WTC11 (cell line): ENCODE data around the gene TLE4. TPM values are rescaled to one million over a fixed set of nuclear protein-coding genes. Genes with fewer than 3 reads are reported as not detected.

Experiments used
- ATAC-seq: fragments of 200-7000 bp; cut with Tn5 transposase; 2 replicates; pipeline ENCODE4 v1.10.0; 2021; ENCODE audit warnings: mild to moderate bottlenecking, moderate library complexity
- CTCF ChIA-PET: fragments of 300-600 bp; sonication (Branson Sonifier 250); formaldehyde crosslinking; loops from one replicate; lab custom pipeline; 2021; ENCODE audit warnings: antibody characterized with exemption; lab: Charles Lee
- POLR2A ChIA-PET: fragments of 350-600 bp; sonication (Branson Sonifier 250); formaldehyde crosslinking; loops from one replicate; lab custom pipeline; 2021; ENCODE audit warnings: antibody characterized with exemption; lab: Charles Lee
- DNase-seq: peaks from one replicate; pipeline ENCODE4 v3.0.0; 2021; ENCODE audit warnings: low spot score
- H3K27ac Mint-ChIP-seq: 2 replicates; pipeline ENCODE4 v1.8.0; 2021; ENCODE audit warnings: mixed read lengths
- H3K27me3 Mint-ChIP-seq: 2 replicates; pipeline ENCODE4 v1.8.0; 2021; ENCODE audit warnings: low read depth, mild to moderate bottlenecking, moderate library complexity, mixed read lengths
- H3K36me3 Mint-ChIP-seq: 2 replicates; pipeline ENCODE4 v1.8.0; 2021; ENCODE audit warnings: mixed read lengths
- H3K4me1 Mint-ChIP-seq: 2 replicates; pipeline ENCODE4 v1.8.0; 2022; ENCODE audit warnings: mixed read lengths
- H3K4me3 Mint-ChIP-seq: 2 replicates; pipeline ENCODE4 v1.8.0; 2021; ENCODE audit warnings: mild to moderate bottlenecking, moderate library complexity, mixed read lengths
- H3K9me3 Mint-ChIP-seq: 2 replicates; pipeline ENCODE4 v1.8.0; 2021; ENCODE audit warnings: mixed read lengths
- CBFB ChIP-seq: sonication (generic); formaldehyde crosslinking; IDR thresholded peaks from 2 replicates; pipeline ENCODE4 v1.8.1; 2022; ENCODE audit warnings: mild to moderate bottlenecking, low read depth, missing genetic modification reagents
- CREM ChIP-seq: sonication (generic); formaldehyde crosslinking; IDR thresholded peaks from 2 replicates; pipeline ENCODE4 v1.8.1; 2022; ENCODE audit warnings: mild to moderate bottlenecking, missing genetic modification reagents, moderate library complexity
- FOXK1 ChIP-seq: sonication (generic); formaldehyde crosslinking; IDR thresholded peaks from 2 replicates; pipeline ENCODE4 v1.8.0; 2022; ENCODE audit warnings: mild to moderate bottlenecking, moderate library complexity, missing genetic modification reagents
- JAZF1 ChIP-seq: fragments of 250-450 bp; sonication (Bioruptor Pico); IDR thresholded peaks from 2 replicates; pipeline ENCODE4 v1.9.0; 2021; ENCODE audit warnings: moderate library complexity, mild to moderate bottlenecking, inconsistent platforms
- JUN ChIP-seq: sonication (generic); formaldehyde crosslinking; IDR thresholded peaks from 2 replicates; pipeline ENCODE4 v1.8.0; 2023; ENCODE audit warnings: mild to moderate bottlenecking, missing genetic modification reagents
- KAT7 ChIP-seq: sonication (generic); formaldehyde crosslinking; IDR thresholded peaks from 2 replicates; pipeline ENCODE4 v1.8.1; 2023; ENCODE audit warnings: missing genetic modification reagents, mild to moderate bottlenecking, borderline replicate concordance
- MXD4 ChIP-seq: fragments of 250-450 bp; sonication (Bioruptor Pico); IDR thresholded peaks from 2 replicates; pipeline ENCODE4 v1.8.0; 2021; ENCODE audit warnings: mild to moderate bottlenecking, moderate library complexity, borderline replicate concordance
- NFATC4 ChIP-seq: fragments of 250-450 bp; sonication (Bioruptor Pico); IDR thresholded peaks from 2 replicates; pipeline ENCODE4 v1.9.0; 2021; ENCODE audit warnings: mild to moderate bottlenecking
- RELA ChIP-seq: sonication (generic); formaldehyde crosslinking; IDR thresholded peaks from 2 replicates; pipeline ENCODE4 v1.8.1; 2022; ENCODE audit warnings: missing genetic modification reagents, mild to moderate bottlenecking, borderline replicate concordance
- SMAD4 ChIP-seq: sonication (generic); formaldehyde crosslinking; IDR thresholded peaks from 2 replicates; pipeline ENCODE4 v1.8.0; 2022; ENCODE audit warnings: mild to moderate bottlenecking, missing genetic modification reagents
- TP53 ChIP-seq: sonication (generic); formaldehyde crosslinking; IDR thresholded peaks from 2 replicates; pipeline ENCODE4 v1.8.1; 2023; ENCODE audit warnings: mild to moderate bottlenecking, missing genetic modification reagents
- ZNF219 ChIP-seq: sonication (generic); formaldehyde crosslinking; IDR thresholded peaks from 2 replicates; pipeline ENCODE4 v1.8.0; 2023; ENCODE audit warnings: missing genetic modification reagents, mild to moderate bottlenecking, borderline replicate concordance
- total RNA-seq: library from RNA; stranded (reverse); gene quantifications from 3 replicates; pipeline ENCODE4 v1.2.3, GENCODE V29; 2021
- TF ChIP-seq, protein P1 (sequence below): sonication (generic); formaldehyde crosslinking; IDR thresholded peaks from 2 replicates; pipeline ENCODE4 v1.8.1; 2023; ENCODE audit warnings: mild to moderate bottlenecking, missing genetic modification reagents, moderate library complexity
- TF ChIP-seq, protein P2 (sequence below): sonication (generic); formaldehyde crosslinking; IDR thresholded peaks from 2 replicates; pipeline ENCODE4 v1.8.1; 2022; ENCODE audit warnings: mild to moderate bottlenecking, missing genetic modification reagents, moderate library complexity, borderline replicate concordance
- TF ChIP-seq, protein P3 (sequence below): sonication (generic); formaldehyde crosslinking; IDR thresholded peaks from 2 replicates; pipeline ENCODE4 v1.8.1; 2023; ENCODE audit warnings: mild to moderate bottlenecking, missing genetic modification reagents, moderate library complexity
- TF ChIP-seq, protein P4 (sequence below): sonication (generic); formaldehyde crosslinking; IDR thresholded peaks from 2 replicates; pipeline ENCODE4 v1.8.0; 2023; ENCODE audit warnings: missing genetic modification reagents, mild to moderate bottlenecking, borderline replicate concordance
- TF ChIP-seq, protein P5 (sequence below): sonication (generic); formaldehyde crosslinking; IDR thresholded peaks from 2 replicates; pipeline ENCODE4 v1.8.0; 2022; ENCODE audit warnings: mild to moderate bottlenecking, missing genetic modification reagents
- TF ChIP-seq, protein P6 (sequence below): fragments of 250-450 bp; sonication (Bioruptor Pico); IDR thresholded peaks from 2 replicates; pipeline ENCODE4 v1.8.0; 2021; ENCODE audit warnings: mild to moderate bottlenecking

The TLE4 gene
- total RNA-seq, 1 experiment from 2014 or later = 48.1 TPM

DNA sequence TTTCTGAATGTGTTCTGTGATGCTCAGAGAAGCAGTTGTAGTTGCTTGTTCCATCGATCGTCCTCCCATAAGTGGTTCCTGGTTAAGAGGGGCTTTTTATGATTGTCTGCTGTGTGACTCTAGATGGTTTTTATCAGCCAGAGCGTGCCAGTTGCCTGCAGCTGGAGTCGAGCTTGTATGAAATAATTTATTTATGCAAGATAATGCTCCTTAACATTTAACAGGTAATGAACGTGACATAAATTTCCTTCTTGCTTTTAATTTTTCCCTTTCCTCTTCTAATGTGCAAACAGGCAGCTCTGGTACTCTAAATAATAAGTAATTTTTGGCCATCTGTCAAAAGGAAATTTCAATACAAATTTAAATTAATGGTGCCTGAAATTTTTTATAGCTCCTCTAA is 84.4 kb downstream of the TLE4 start:
- Mint-ChIP-seq H3K36me3 (peaks cover 11% of the 10 kb centered on the region), H3K4me3 (no peak overlapping the region), H3K27ac (no peak overlapping the region), H3K4me1 (peaks cover 31% of the 10 kb centered on the region), H3K27me3 (no peaks in the 10 kb centered on the region), H3K9me3 (no peaks in the 10 kb centered on the region)
- DNase-seq (no peak), ATAC-seq (no peak)
- POLR2A ChIA-PET = no interaction called here
- CTCF ChIA-PET = no interaction called here
- TF ChIP-seq, protein P1, sequence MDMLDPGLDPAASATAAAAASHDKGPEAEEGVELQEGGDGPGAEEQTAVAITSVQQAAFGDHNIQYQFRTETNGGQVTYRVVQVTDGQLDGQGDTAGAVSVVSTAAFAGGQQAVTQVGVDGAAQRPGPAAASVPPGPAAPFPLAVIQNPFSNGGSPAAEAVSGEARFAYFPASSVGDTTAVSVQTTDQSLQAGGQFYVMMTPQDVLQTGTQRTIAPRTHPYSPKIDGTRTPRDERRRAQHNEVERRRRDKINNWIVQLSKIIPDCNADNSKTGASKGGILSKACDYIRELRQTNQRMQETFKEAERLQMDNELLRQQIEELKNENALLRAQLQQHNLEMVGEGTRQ (CRISPR knock-in tag) = no peak
- no peak for TF ChIP-seq FOXK1 (CRISPR knock-in tag)
- TF ChIP-seq CBFB (CRISPR knock-in tag) = no peak
- no peak for TF ChIP-seq ZNF219 (CRISPR knock-in tag)
- TF ChIP-seq TP53 (CRISPR knock-in tag) = no peak
- TF ChIP-seq, protein P2, sequence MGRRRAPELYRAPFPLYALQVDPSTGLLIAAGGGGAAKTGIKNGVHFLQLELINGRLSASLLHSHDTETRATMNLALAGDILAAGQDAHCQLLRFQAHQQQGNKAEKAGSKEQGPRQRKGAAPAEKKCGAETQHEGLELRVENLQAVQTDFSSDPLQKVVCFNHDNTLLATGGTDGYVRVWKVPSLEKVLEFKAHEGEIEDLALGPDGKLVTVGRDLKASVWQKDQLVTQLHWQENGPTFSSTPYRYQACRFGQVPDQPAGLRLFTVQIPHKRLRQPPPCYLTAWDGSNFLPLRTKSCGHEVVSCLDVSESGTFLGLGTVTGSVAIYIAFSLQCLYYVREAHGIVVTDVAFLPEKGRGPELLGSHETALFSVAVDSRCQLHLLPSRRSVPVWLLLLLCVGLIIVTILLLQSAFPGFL (CRISPR knock-in tag) = no peak
- TF ChIP-seq, protein P3, sequence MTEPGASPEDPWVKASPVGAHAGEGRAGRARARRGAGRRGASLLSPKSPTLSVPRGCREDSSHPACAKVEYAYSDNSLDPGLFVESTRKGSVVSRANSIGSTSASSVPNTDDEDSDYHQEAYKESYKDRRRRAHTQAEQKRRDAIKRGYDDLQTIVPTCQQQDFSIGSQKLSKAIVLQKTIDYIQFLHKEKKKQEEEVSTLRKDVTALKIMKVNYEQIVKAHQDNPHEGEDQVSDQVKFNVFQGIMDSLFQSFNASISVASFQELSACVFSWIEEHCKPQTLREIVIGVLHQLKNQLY (CRISPR knock-in tag) = no peak
- TF ChIP-seq JAZF1 = no peak
- no peak for TF ChIP-seq JUN (CRISPR knock-in tag)
- TF ChIP-seq, protein P4, sequence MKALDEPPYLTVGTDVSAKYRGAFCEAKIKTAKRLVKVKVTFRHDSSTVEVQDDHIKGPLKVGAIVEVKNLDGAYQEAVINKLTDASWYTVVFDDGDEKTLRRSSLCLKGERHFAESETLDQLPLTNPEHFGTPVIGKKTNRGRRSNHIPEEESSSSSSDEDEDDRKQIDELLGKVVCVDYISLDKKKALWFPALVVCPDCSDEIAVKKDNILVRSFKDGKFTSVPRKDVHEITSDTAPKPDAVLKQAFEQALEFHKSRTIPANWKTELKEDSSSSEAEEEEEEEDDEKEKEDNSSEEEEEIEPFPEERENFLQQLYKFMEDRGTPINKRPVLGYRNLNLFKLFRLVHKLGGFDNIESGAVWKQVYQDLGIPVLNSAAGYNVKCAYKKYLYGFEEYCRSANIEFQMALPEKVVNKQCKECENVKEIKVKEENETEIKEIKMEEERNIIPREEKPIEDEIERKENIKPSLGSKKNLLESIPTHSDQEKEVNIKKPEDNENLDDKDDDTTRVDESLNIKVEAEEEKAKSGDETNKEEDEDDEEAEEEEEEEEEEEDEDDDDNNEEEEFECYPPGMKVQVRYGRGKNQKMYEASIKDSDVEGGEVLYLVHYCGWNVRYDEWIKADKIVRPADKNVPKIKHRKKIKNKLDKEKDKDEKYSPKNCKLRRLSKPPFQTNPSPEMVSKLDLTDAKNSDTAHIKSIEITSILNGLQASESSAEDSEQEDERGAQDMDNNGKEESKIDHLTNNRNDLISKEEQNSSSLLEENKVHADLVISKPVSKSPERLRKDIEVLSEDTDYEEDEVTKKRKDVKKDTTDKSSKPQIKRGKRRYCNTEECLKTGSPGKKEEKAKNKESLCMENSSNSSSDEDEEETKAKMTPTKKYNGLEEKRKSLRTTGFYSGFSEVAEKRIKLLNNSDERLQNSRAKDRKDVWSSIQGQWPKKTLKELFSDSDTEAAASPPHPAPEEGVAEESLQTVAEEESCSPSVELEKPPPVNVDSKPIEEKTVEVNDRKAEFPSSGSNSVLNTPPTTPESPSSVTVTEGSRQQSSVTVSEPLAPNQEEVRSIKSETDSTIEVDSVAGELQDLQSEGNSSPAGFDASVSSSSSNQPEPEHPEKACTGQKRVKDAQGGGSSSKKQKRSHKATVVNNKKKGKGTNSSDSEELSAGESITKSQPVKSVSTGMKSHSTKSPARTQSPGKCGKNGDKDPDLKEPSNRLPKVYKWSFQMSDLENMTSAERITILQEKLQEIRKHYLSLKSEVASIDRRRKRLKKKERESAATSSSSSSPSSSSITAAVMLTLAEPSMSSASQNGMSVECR = no peak
- TF ChIP-seq, protein P5, sequence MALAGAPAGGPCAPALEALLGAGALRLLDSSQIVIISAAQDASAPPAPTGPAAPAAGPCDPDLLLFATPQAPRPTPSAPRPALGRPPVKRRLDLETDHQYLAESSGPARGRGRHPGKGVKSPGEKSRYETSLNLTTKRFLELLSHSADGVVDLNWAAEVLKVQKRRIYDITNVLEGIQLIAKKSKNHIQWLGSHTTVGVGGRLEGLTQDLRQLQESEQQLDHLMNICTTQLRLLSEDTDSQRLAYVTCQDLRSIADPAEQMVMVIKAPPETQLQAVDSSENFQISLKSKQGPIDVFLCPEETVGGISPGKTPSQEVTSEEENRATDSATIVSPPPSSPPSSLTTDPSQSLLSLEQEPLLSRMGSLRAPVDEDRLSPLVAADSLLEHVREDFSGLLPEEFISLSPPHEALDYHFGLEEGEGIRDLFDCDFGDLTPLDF (CRISPR knock-in tag) = no peak
- no peak for TF ChIP-seq MXD4 (CRISPR knock-in tag)
- no peak for TF ChIP-seq KAT7 (CRISPR knock-in tag)
- TF ChIP-seq, protein P6, sequence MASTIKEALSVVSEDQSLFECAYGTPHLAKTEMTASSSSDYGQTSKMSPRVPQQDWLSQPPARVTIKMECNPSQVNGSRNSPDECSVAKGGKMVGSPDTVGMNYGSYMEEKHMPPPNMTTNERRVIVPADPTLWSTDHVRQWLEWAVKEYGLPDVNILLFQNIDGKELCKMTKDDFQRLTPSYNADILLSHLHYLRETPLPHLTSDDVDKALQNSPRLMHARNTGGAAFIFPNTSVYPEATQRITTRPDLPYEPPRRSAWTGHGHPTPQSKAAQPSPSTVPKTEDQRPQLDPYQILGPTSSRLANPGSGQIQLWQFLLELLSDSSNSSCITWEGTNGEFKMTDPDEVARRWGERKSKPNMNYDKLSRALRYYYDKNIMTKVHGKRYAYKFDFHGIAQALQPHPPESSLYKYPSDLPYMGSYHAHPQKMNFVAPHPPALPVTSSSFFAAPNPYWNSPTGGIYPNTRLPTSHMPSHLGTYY (CRISPR knock-in tag) = no peak

DNA sequence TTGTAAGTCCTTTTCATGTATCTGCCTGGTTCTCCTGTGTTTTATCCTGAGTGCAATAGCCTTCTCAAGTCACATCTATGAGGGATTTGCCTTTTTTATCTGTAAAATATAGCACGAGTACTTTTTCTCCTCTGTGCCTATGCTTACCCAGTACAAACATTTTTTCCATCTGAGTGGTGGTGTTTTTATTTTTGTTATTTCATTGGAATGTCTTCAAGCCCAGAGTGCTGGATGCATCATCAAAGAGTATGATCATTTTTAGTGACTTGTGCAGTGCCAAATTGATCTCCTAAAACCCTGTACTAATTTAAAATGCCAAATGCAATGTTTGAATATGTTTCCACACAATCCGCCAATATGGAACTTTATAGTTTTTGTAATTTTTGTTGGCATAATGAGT is 86.1 kb downstream of the TLE4 start:
- no peak for DNase-seq
- H3K27ac Mint-ChIP-seq = no peak overlapping the region
- H3K27me3 Mint-ChIP-seq = no peaks in the 10 kb centered on the region
- POLR2A ChIA-PET = no interaction called here
- peaks cover 8% of the 10 kb centered on the region for H3K36me3 Mint-ChIP-seq
- no peak for ATAC-seq
- CTCF ChIA-PET = no interaction called here
- peaks cover 35% of the 10 kb centered on the region for H3K4me1 Mint-ChIP-seq
- H3K4me3 Mint-ChIP-seq = no peak overlapping the region
- TF ChIP-seq MXD4 (CRISPR knock-in tag) (no peak), SMAD4 (no peak), NFATC4 (CRISPR knock-in tag) (no peak), CREM (CRISPR knock-in tag) (no peak), RELA (CRISPR knock-in tag) (no peak), KAT7 (CRISPR knock-in tag) (no peak)
- H3K9me3 Mint-ChIP-seq = no peaks in the 10 kb centered on the region
